NCI-H128 (cell line): Measurements from ENCODE around the gene CENATAC.
"Not testable (repeated sequence)": the region's sequence is repeated elsewhere in the genome, so short reads cannot be mapped to it uniquely, and the experiment has no call there.

Experiments used
- DNase-seq: peaks from one replicate; lab custom pipeline; 2025; ENCODE audit not compliant: unreplicated experiment; lab: John Stamatoyannopoulos, UW

The CENATAC gene

GRCh38 chr11:118996926-118997626, 862 bp upstream of the CENATAC start:
- DNase-seq: no peak

DNA sequence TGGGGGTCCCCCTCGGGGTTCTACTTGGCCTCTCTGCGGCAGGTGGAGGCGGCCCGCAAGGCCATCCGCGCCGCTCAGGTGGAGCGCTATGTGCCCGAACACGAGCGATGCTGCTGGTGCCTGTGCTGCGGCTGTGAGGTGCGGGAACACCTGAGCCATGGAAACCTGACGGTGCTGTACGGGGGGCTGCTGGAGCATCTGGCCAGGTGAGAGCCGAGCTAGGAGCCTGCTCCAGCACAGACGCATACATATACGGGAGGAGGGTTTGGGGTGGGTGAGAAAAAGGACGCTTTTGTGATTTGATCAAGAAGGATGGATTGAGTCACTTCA, 415 bp downstream of the CENATAC start:
- no peak for DNase-seq

DNA sequence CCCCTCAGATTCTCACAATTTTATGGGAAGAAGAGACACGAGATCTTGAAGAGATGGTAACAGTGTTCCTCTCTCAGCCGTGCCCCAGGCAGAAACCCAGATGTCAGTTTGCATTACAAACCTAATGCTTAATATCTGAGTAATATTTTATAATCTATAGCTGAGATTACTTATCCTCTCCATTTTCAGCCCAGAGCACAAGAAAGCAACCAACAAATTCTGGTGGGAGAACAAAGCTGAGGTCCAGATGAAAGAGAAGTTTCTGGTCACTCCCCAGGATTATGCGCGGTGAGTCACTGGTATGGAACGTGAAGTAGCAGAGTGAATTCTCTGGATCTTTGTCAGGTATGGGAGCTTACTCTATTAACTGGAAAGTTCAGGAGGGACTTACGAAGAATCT, 884 bp downstream of the CENATAC start:
- DNase-seq: no peak

GRCh38 chr11:119000906-119001305, 3.0 kb downstream of the CENATAC start:
- DNase-seq: no peak

DNA sequence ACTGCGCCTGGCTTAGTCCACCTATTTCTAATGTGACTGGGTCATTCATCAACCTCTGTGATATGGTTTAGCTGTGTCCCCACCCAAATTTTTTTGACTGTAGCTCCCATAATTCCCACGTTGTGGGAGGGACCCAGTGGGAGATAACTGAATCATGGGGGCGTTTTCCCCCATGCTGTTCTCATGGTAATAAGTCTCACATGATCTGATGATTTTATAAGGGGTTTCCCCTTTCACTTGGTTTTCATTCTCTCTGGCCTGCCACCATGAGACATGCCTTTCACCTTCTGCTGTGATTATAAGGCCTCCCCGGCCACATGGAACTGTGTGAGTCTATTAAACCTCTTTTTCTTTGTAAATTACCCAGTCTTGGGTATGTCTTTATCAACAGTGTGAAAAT, 8.7 kb downstream of the CENATAC start:
- DNase-seq: no peak

DNA sequence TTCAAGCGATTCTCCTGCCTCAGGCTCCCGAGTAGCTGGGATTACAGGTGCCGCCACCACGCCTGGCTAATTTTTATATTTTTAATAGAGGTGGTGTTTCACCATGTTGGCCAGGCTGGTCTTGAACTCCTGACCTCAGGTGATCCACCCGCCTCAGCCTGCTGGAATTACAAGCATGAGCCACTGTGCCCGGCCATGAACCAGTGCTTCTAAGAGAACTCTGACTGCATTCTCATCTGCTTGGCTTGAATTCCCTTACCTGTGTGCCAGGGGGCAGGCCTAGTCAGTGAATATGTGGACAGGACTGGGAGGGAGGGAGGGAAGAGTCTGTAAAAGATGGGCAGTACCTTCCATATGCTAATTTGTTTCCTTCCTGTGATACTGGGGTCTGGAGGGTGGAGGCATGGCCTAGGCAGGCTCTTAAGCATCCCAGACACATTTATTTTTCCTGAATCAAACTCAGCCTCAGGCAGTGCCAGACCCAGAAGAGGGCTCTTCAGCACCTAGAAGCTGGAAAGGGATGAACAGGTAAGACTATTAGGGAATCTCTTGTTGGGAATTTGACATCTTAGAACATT, 13.6 kb downstream of the CENATAC start:
- DNase-seq: no peak

DNA sequence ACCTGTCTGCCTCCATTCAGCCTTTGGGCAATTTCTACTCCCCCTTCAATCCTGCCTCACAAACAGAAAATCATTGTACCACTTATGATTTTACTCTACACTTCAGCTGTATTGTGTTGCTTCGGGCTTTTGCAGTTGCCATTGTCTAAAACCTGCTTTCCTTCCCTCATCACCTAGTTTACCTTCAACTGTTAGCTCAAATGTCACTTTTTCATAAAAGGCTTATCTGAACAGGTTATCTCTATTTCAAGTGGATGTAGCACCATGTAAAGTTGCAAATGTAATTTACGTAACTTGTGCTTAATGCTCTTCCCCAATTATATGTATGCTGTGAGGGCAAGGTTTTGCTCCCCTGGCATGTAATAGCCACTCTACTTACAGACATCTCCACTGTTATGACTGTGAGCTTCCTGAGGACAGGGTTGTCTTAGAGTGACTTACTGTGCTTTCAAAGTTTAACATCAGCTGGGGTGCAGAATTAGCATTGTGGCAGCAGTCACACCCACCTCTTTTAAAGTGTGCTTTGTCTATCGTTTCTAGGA, 14.8 kb downstream of the CENATAC start:
- no peak for DNase-seq

GRCh38 chr11:119014209-119014924, 16.4 kb downstream of the CENATAC start:
- no peak for DNase-seq

DNA sequence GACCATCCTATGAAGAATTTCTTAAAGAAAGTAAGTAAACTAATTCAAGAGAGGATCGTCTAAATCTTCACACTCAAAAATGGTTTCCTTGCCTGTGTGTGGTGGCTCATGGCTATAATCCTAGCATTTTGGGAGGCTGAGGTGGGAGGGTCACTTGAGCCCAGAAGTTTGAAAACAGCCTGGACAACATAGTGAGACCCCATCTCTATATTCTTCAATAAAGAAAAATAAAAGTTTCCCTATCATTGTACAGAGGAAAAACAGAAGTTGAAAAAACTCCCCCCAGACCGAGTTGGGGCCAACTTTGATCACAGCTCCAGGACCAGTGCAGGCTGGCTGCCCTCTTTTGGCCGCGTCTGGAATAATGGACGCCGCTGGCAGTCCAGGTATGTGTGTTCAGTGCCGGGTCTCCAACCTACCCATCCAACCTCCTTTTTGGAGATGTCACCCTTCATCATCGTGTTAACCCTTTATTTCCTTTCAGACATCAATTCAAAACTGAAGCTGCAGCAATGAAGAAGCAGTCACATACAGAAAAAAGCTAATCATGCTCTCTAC, 17.2 kb downstream of the CENATAC start:
- DNase-seq: no peak

- DNase-seq: no peak
These were observed 18.5 kb downstream of the CENATAC start for GRCh38 chr11:119016216-119017009.

DNA sequence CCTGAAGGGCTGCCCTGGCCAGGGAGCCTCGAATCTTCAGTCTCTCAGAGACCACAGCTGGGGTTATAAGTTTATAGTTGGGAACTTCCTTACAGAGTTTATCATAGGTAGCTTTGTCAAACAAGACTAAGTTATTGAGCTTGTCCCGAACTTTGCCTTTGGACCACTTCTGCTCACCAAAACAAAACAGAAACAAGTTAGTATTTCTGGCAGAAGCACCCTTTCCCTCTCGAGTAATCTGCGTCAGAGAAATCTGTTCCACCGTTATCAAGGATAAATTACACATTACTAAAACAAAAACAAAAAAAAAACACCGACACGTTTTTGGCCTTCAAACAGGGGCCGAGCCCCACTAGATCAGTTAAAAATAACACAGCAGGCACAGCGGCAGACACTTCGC, 19.4 kb downstream of the CENATAC start:
- not testable (repeated sequence) for DNase-seq

DNA sequence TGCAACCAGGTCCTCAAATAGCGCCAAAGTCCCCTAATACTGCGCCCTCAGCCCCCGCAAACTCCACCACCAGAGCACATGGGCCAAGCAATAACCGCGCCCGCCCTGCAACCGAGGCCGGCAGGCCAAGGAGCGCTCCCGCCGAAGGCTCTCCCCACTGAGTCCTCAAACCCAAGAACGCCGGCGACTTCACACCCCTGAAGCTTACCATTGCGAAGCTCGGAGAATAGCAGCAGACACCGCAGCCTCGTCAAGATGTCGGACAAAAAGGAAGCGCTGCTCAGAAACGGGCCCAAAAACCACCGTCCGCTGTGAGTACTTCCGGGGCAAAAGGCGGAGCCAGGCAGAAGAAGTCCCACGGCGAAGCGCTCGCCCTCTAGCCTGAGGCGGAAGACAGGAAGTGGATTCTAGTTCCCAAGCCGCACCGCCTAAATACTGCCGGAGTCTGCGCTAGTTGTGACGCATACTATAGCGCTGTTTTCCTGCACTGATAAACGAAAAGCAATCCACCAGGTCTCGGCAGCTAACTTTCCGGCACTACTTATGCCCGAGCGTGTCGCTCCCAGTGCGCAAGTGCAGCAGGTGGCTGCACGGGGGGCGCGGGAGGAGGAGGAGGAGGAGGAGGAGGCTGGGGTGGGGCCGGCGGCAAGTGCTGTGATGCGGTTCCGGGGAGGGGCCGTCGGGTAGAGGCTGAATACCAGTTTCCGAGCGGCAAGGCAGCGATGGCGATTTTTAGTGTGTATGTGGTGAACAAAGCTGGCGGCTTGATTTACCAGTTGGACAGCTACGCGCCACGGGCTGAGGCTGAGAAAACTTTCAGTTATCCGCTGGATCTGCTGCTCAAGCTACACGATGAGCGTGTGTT, 20.4 kb downstream of the CENATAC start, which contains the start of the genes RPS25 and TRAPPC4:
RPS25 (minus strand) TSS at position 270 of the 865 bp plus-strand sequence; CDS start at position 211, 59 bp downstream.
TRAPPC4 (plus strand) TSS at position 693 of the 865 bp plus-strand sequence; CDS start at position 723, 30 bp downstream.
- peak; percentile 81 for DNase-seq

DNA sequence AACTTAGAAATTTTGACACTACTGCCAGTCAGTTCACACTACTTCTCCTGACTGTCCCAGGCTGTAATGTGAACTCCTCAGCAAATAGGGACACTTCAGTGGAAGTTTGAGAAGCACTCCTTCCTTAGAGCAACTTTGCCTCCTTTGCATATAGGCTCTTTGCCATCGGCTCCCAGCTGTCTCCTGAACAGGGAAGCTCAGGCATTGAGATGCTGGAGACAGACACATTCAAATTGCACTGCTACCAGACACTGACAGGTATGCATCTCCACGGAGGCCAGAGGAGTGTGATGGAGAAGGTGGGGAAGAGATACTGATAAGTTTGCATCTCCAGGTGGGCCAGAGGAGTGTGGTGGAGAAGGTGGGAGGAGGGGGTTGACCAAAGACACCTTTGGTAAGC, 22.1 kb downstream of the CENATAC start:
- DNase-seq: no peak

DNA sequence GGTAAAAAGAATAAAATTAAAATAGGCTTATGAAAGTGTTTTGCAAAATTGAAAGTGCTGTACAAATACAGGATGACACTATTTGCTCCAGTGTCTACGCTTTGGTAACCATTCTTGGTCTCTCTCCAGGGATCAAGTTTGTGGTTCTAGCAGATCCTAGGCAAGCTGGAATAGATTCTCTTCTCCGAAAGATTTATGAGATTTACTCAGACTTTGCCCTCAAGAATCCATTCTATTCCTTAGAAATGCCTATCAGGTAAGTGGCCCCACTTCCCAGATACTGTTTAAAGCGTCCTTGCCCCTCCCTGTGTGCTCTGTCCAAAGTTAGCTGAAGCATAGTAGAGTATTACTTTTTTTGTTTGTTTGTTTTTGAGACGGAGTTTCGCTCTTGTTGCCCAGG, 23.7 kb downstream of the CENATAC start:
- no peak for DNase-seq

GRCh38 chr11:119023741-119024140, 25.8 kb downstream of the CENATAC start:
- DNase-seq: no peak

GRCh38 chr11:119024430-119025098, 26.6 kb downstream of the CENATAC start:
- DNase-seq: no peak

- DNase-seq: no peak
These were observed 27.1 kb downstream of the CENATAC start for GRCh38 chr11:119025099-119025473.

- DNase-seq: no peak
These were observed 27.6 kb downstream of the CENATAC start for GRCh38 chr11:119025541-119025940.
